ENCODE measurements around the gene PTH2R. TPM values are rescaled to one million over a fixed set of nuclear protein-coding genes. Genes with fewer than 3 reads are reported as not detected.

PTH2R gene
- total and polyA plus RNA-seq, 9 of the 15 experiments (the other 6 are each of a cell fraction or from before 2014, with no cell fraction given), result 2.7 to 8.8 (median 4.2) TPM

DNA sequence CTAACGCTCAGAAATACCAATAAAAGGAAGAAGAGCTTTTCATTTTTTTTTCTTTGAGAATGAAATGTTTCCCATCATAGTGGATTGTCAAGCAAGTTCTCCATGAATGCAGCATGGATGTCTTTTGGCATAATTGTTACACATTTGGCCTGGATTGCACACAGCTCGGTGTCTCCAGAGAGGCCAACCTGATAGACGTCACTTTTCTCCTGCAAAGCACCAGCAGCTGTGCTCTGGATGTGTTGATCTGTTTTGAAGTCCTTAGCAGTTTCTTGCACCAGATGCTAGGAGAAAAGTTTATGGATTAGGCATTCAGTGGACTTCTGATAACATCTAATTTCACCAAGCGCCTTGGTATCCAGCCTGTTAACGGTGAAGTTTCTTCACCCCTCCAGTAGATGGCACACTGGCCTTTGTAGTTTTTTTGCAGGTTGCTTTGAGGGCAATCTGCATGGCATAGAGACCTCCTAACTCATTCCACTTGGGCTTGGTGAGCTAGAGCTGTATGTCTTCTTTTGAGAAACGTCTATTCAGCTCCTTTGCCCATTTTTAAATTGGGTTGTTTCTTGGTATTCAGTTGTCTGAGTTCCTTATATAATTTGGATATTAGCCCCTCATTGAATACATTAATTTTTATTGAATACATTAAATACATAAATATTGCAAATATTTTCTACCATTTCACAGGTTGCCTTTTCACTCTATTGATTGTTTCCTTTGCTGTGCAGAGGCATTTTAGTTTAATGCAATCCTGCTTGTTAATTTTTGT, 59.7 kb downstream of the PTH2R start (continued):
- TF ChIP-seq, protein P1, sequence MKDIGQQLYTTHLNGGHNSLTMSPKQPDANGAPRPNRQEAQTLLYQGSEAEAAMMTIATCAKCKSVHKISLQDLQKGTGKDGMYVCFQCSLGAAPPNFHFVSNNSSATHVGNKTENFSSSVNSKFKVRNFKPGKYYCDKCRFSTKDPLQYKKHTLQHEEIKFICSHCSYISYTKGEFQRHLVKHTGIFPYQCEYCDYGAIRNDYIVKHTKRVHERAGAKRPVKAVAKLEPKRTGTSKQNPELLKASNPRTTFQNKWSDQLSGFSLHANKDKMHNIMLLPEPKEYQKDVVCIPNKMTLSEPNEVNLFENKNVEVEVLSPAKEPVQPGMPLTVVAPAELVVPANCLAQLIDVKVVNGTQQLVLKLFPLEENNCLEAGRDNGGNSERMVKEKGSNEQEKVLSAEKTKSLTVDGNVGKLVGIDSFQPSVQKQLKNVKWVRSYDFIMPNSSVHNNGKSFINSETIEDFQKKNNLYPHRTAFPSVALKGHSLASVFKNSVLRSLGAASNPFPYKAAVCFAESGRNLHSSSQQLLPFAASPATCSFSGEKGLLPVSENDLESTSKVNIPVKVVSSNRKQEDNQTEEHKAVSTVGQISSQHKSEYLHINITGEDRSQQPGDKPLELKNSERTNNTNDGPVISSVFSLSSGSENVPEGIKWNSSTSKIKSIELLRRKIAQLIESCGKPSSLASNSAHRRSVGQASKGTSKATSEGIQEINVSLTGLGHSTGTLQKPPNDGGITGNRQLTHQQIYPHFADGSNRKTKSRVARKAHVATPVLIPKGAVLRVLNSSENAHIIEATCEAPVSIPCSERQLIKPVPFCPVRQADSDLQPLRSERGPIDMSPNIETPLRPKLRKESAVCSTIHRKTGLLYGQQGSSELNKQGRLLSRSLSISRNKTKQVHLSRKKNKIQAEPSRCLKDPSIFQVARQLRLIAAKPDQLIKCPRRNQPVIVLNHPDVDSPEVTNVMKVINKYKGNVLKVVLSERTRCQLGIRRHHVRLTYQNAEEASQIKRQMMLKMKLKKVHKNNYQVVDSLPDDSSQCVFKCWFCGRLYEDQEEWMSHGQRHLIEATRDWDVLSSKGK (CRISPR knock-in tag; IDR thresholded peaks at IDR 0.05), result no peak

DNA sequence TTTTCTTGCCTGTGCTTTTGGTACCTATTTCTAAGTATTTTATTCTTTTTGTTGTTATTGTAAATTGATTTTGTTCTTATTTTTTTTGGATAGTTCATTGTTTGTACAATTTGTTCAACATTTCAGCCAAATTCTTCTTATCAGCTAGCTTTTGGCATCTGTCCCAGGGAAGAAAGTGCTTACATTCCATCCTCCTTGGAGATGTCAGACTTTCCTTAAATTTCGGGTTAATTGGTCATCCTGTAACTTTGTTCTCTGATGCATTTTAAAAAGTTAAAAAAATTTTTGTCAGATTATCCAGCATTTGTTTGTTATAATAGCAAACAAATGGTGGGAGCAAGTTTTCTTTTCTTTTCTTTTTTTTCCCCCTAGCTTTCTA, 60.3 kb downstream of the PTH2R start:
- FAIRE-seq, result no peak
- BruUV-seq (replicated peaks), result no TSS peak
- Histone ChIP-seq H3K27me3 (ENCODE audit: control insufficient read depth in 2 of 2, insufficient read depth in 2 of 2, low read length in 2 of 2) (no peaks in the 10 kb centered on the region), H3K4me2 (ENCODE audit: insufficient read depth, low read length) (no peak overlapping the region), H3K4me1 (replicated peaks in 1 of 2; ENCODE audit: control insufficient read depth in 2 of 2, insufficient read depth in 2 of 2, low read length in 2 of 2) (no peaks in the 10 kb centered on the region), H2AFZ (ENCODE audit: low read depth, low read length) (no peak overlapping the region), H3K9me1 (ENCODE audit: control insufficient read depth, insufficient read depth, low read length) (no peaks in the 10 kb centered on the region), H4K20me1 (replicated peaks; ENCODE audit: control insufficient read depth, insufficient read depth, low read length) (no peaks in the 10 kb centered on the region), H3K9ac (ENCODE audit: insufficient read depth in 1 of 2, low read depth in 2 of 2, low read length in 2 of 2) (no peak overlapping the region), H3K79me2 (ENCODE audit: control insufficient read depth, insufficient read depth, low read length) (no peaks in the 10 kb centered on the region), H3K4me3 (no peak overlapping the region), H3K27ac (ENCODE audit: extremely low read depth, low read depth, low read length) (no peak overlapping the region), H3K9me3 (replicated peaks; ENCODE audit: control insufficient read depth, insufficient read depth, low read depth, low read length) (no peaks in the 10 kb centered on the region), H3K36me3 (ENCODE audit: control insufficient read depth, insufficient read depth, low read length) (no peaks in the 10 kb centered on the region)
- DNase-seq (ENCODE audit: extremely low read depth in 1 of 4, low spot score in 3 of 4), result no peak
- intact Hi-C loops (cut with micrococcal nuclease), result loop anchor here (1.0 to 5.0 kb wide), 4 partner anchors 104 to 865 kb away; no protein-coding TSS in a partner anchor
- no peak for TF ChIP-seq RBBP5 (IDR thresholded peaks at IDR 0.05; ENCODE audit: borderline replicate concordance, insufficient read depth, low read length, poor library complexity, severe bottlenecking)
- peak; percentile 24; the same call in 1 of the 2 replicates for TF ChIP-seq NFIC (IDR thresholded peaks at IDR 0.05)
- ATAC-seq, result no peak
- ChIA-PET POLR2A (no interaction called here), CTCF (ENCODE audit: low intra/inter-chr PET ratio) (interaction anchor here (1.9 kb wide), 1 partner anchor 741 kb away, joined by 9 read pairs; no protein-coding TSS in a partner anchor)
- in situ Hi-C loops (cut with MboI), result loop anchor here (5.0 kb wide), 1 partner anchor 610 kb away; no protein-coding TSS in a partner anchor
- 67% methylated on average over 1 of the region's 1 CpG for WGBS (ENCODE audit: insufficient coverage, low coverage, missing lambda C conversion rate)
